HG02840 (cell line): ENCODE measurements around the gene SMAD7.

ENCODE experiments used
- ATAC-seq: cut with Tn5 transposase; IDR thresholded peaks from one replicate; pipeline ENCODE4 v1.9.1; 2021; ENCODE audit warnings: mild to moderate bottlenecking, moderate library complexity, moderate number of reproducible peaks; ENCODE audit not compliant: unreplicated experiment, low FRiP score

Gene SMAD7

DNA sequence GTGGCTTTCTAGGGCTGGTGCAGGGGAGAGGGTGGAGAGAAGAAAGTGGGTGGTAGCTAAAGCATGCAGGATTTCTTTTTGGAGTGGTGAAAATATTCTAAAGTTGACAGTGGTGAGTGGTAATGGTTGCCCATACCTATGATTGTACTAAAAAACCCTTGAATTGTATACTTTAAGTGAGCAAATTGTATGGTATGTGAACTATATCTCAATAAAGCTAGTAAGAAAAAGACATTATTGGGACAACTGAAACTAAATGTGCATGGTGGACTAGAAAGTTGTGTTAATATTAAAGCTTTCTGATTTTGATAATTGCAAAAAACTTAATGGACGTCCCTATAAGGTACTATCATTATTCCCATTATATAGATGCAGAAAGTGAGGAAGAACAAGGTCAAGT lies 50.3 kb downstream of the SMAD7 start:
- no peak for ATAC-seq

DNA sequence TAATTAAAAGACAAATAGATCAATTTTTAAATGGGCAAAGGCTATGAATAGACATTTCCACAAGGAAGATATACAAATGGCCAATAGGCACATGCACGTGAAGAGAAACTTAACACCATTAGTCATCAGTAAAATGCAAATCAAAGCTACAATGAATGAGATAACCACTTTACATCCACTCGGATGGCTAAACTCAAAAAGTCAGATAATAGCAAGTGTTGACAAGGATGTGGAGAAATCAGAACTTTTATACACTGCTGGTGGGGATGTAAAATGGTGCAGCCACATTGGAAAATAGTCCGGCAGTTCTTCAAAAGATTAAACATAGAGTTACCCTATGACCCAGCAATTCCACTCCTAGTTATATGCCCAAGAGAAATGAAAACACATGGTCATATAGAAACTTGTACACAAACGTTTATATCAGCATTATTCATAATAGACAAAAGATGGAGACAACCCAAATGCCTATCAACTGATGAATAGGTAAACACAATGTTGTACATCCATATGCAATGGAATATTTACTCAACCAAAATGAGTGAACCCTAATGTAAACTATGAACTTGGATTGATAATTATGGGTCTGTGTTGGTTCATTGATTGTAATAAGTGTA lies 51.1 kb downstream of the SMAD7 start:
- no peak for ATAC-seq

DNA sequence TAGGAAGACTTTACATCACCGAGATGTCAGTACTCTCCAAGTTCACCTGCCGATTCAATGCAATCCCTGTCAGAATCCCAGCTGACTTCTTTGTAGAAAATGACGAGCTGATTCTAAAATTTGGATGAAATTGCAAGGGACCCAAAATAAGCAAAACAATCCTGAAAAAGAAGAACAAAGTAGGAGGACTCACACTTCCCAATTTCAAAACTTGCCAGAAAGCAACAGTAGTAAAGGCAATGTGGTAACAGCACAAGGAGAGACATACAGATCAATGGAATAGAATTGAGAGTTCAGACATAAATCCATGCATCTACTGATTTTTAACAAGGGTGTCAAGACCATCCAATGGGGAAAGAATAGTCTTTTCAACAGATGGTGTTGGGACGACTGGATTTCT lies 52.2 kb downstream of the SMAD7 start:
- no peak for ATAC-seq

- ATAC-seq: no peak
Observed at GRCh38 chr18:48897531-48897930, 53.2 kb downstream of the SMAD7 start.

DNA sequence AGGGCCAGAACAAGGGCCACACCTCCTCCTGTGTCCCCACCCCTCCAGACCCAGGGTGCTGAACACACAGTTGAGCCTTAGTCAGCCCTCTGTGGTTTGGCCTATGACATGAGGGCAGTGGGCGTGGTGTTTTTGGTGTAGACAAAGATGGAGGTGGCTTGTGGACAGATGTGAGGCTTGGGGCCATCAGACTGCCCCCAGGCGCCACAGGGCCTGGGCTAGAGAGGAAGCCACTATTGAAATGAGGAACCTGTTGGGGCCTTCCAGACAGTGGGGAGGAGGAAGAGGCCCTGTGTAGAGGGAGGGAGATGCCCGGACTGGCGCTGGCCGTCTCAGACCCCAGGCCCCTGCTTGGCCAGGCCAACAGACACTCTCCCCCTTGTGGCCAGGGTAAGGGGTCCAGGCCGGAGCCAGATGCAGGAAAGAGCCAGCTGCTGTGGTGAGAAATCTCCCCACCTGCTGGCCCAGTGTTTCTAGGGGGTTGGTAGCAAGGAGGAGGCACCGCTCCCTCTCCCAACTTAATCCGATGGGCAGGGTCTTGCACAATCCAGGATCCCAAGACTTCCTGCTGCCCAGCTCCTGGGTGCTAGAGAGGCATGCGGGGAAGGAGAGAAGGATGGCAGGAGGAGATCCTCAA lies 53.8 kb downstream of the SMAD7 start:
- ATAC-seq: no peak

DNA sequence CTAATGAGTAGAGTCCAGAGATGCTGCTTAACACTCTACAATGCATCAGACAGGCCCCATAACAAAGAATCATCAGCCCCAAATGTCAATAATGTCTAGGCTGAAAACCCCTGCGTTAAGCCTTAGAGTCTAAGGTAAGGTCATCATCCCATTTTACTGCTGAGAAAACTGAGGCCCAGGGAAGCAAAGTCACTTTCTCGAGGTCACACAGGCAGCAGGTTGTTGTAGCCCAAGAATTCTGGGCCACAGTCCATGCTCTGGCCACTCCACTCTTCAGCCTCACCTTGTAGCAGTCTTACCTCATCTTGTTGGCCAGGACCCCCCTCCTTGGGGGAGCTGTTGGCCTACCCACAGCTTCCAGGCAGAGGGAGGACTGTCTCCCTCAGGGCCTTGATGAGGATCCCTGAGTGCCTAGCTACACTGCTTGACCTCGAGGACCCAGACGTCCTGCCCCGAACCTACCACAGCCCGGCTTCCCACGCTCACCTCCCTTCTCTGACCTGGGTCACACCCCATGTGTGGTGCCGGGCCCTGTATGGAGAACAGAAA lies 54.4 kb downstream of the SMAD7 start:
- ATAC-seq: no peak

GRCh38 chr18:48894799-48895346 lies 55.9 kb downstream of the SMAD7 start:
- ATAC-seq: no peak

- ATAC-seq: no peak
Observed at GRCh38 chr18:48893608-48894600, 56.9 kb downstream of the SMAD7 start.

DNA sequence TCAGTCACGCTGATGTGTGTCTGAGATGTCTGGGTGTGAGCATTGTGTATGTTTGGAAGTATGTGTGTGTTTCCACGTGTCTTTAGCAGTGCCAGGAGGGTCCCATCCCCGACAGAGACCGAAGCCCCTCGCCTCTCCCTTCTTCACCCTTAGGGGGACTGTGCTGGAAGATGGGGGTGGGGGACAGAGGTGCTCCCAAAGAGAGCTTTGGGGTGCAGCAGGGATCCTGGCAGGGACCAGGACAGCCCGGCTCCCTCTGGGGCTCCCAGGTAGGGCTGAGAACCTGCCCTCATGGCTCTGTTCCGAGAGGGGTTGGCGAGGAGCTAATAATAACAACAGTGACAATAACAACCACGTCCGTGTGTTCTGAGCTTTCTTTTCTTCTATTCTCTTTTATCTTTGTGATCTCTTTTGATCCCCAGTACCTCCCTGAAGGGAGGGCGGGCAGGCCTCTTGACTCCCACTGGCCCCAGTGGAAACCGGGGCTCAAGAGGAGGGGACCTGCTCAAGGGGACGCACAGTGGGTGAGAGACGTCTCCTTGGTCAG lies 57.6 kb downstream of the SMAD7 start:
- no peak for ATAC-seq

- ATAC-seq: no peak
Observed at GRCh38 chr18:48892146-48892855, 58.5 kb downstream of the SMAD7 start.

GRCh38 chr18:48891721-48892120 lies 59.0 kb downstream of the SMAD7 start:
- ATAC-seq: no peak

- ATAC-seq: no peak
Observed at GRCh38 chr18:48889981-48890762, 60.6 kb downstream of the SMAD7 start.

DNA sequence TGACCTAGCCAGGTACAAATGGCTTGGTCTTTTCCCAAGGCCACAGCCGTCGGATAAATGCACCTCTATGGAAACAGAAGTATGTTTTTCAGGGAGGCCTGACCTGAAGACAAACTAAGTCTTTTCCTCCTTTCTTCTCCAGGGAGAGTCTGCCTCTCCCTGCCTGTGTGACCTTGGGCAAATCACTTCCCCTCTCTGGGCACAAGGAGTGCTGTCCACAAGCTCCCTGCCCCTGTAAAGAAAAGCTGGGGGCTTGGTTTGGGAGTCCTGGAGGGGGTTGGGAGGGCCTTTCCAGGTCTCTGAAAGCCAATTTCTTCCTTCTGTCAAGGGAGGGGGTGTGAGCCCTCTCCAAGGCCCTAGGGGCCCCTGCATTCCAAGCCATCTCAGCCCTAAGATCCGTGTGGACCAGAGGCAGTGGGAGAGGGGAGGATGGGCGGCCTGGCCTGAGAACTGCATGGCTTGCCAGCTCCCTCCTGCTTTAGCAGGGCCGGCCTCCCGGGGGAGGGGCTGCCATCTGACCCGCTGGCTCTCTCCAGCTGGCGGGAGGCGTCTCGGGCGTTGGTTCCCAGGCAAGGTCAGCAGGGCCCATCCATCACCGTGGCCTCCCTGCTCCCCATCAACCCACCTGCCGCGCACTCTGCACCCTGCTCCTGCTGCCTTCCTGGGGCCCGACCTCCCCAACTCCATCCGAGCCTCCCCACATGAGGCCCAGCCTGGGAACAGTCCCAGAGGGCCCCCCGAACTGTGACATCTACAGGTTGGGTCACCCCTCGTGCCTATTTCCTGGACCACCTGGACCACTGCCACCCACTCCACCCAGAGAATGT lies 61.4 kb downstream of the SMAD7 start:
- no peak for ATAC-seq

DNA sequence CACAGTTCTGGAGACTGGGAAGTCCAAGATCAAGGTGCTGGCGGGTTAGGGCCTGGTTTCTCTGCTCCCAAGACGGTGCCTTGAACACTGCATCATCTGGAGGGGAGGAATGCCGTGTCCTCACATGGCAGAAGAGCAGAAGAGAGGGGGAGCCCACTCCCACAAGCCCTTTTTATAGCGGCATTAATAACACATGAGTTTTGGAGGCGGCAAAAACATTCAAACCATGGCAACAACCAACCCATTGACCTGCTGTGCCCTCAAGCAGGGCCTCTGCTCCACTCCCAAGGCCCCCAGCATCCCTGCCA lies 62.0 kb downstream of the SMAD7 start:
- ATAC-seq: no peak

GRCh38 chr18:48887905-48888772 lies 62.6 kb downstream of the SMAD7 start:
- no peak for ATAC-seq

DNA sequence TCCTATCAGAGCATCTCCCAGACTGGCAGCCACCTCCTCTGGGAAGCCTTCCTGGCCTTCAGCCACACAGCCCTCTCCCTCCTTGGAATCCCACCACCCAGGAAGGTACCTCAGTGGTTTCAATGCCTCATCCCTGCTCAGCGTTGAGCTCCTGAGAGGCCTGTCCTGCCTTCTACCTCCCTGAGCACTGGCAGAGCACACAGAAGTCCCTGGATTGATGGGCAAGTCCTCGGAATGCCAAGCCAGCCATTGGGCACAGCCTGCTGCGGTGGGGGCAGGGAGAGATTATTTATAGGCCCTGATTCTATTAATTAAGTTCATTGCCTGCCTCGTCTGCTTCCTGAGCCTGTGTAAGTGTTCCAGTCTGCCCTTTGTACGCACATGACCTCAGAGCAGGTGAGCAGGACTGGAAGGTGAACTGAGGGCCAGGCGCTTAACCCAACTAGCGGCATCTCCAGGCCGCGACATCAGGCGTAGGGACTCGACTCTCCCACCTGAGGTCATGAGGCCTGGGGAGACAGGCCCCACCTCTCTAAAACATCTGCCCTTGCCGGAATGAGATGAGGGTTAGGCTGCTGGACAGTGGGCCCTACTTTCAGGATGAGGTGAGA lies 63.4 kb downstream of the SMAD7 start:
- ATAC-seq: no peak
